Effector CD4-positive, alpha-beta T cell (primary cell): ENCODE results near the gene NUBP2.
"Not testable (repeated sequence)": the region's sequence is repeated elsewhere in the genome, so short reads cannot be mapped to it uniquely, and the experiment has no call there.

Source experiments
- DNase-seq: peaks from one replicate; pipeline ENCODE4 v3.0.0-alpha.2; 2020

Gene NUBP2

GRCh38 chr16:1787056-1787321 lies 4.2 kb downstream of the NUBP2 start:
- DNase-seq, result no peak

GRCh38 chr16:1787322-1788094 lies 4.7 kb downstream of the NUBP2 start:
- no peak for DNase-seq

GRCh38 chr16:1788095-1788707 lies 5.4 kb downstream of the NUBP2 start:
- DNase-seq, result no peak

GRCh38 chr16:1788708-1789100 lies 5.9 kb downstream of the NUBP2 start:
- DNase-seq, result no peak

GRCh38 chr16:1789643-1790045 lies 6.9 kb downstream of the NUBP2 start:
- no peak for DNase-seq

- no peak for DNase-seq
These were observed 7.5 kb downstream of the NUBP2 start for GRCh38 chr16:1790261-1790610.

GRCh38 chr16:1790611-1791255 lies 8.0 kb downstream of the NUBP2 start:
- no peak for DNase-seq

GRCh38 chr16:1791256-1791942 lies 8.6 kb downstream of the NUBP2 start:
- no peak for DNase-seq

GRCh38 chr16:1791943-1792812 lies 9.4 kb downstream of the NUBP2 start:
- DNase-seq, result no peak

GRCh38 chr16:1792836-1793577 lies 10.2 kb downstream of the NUBP2 start:
- DNase-seq, result no peak

- no peak for DNase-seq
These were observed 10.9 kb downstream of the NUBP2 start, which contains the start of gene IGFALS for GRCh38 chr16:1793578-1794220. Gene IGFALS, minus strand, starts transcription at chr16:1793705. Its CDS starts 53 bp downstream, at chr16:1793652.

GRCh38 chr16:1794221-1794871 lies 11.6 kb downstream of the NUBP2 start:
- DNase-seq, result no peak

GRCh38 chr16:1794908-1795666 lies 12.3 kb downstream of the NUBP2 start:
- DNase-seq, result no peak

- not testable (repeated sequence) for DNase-seq
These were observed 16.5 kb downstream of the NUBP2 start for GRCh38 chr16:1799263-1799662.

GRCh38 chr16:1800701-1801100 lies 17.9 kb downstream of the NUBP2 start:
- no peak for DNase-seq

GRCh38 chr16:1807626-1808025 lies 24.9 kb downstream of the NUBP2 start:
- no peak for DNase-seq

GRCh38 chr16:1808691-1809090 lies 25.9 kb downstream of the NUBP2 start:
- DNase-seq, result no peak

- no peak for DNase-seq
These were observed 26.6 kb downstream of the NUBP2 start for GRCh38 chr16:1809281-1809801.

GRCh38 chr16:1810106-1810505 lies 27.3 kb downstream of the NUBP2 start:
- DNase-seq, result no peak

GRCh38 chr16:1810536-1810935 lies 27.8 kb downstream of the NUBP2 start:
- DNase-seq, result no peak
